H54 (cell line): ENCODE measurements around the gene SKAP1.
A peak's percentile ranks its signal among the peaks of the same experiment; 100 is the strongest.

ENCODE experiments used
- DNase-seq: peaks from one replicate; pipeline ENCODE4 v3.0.0; 2011; ENCODE audit warnings: low spot score, mixed read lengths; ENCODE audit not compliant: insufficient read length
- FAIRE-seq: peaks from 3 replicates; lab custom pipeline; 2011; peaks lifted over from hg19 to GRCh38; lab: Jason Lieb, UNC
- POLR2A ChIP-seq: IDR thresholded peaks from 2 replicates; pipeline ENCODE4 v1.6.1; 2011; ENCODE audit warnings: low read depth, mild to moderate bottlenecking, low read length

Gene SKAP1

DNA sequence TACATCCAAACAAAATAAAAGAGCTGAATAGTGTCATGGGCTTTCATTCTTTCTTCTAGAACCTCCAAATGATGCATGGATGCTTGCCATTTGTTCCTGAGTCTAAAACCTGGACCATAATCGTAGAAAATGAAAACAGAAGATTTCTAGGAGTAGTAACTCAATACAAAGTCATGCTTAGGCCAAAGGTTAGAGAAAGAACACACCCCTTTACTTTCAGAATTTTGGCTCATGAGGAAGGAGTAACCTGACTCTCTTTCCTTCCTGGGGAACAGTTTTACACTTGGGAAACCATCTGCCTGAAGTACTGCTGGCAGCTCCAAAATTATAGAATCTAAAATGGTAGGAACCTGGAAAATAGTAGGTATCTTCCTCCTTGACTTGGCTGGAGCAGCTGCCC, 185.2 kb downstream of the SKAP1 start:
- FAIRE-seq, result peak; percentile 72
- TF ChIP-seq POLR2A, result no peak
- no peak for DNase-seq

DNA sequence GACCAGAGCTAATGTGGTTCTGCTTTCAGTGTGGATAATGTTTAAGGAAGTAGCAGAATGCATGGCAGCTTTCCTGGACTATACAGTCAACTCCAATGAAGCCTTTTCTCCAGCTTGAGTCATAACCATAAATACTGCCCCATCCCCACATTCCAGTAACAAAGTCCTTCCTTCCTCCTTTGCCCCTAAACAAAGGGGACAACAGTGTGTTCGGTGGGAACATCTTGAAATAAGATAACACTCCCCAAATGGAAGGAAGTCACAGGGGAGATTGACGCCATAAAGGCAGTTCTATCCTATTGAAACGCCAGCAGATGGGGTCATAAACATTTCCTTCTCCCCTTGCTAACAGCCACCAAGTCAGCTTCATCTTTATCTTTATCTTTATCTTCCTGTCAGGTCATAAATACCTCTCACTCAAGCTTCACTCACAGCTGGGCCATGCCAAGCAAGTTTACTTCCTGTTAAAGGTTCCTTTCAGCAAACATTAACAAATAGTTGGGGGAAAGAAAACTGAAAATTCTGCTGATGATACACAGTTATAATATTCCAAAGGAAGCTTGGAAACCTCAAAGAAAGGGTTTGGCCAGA, 185.8 kb downstream of the SKAP1 start:
- DNase-seq (no peak), FAIRE-seq (peak; percentile 91)
- no peak for TF ChIP-seq POLR2A

DNA sequence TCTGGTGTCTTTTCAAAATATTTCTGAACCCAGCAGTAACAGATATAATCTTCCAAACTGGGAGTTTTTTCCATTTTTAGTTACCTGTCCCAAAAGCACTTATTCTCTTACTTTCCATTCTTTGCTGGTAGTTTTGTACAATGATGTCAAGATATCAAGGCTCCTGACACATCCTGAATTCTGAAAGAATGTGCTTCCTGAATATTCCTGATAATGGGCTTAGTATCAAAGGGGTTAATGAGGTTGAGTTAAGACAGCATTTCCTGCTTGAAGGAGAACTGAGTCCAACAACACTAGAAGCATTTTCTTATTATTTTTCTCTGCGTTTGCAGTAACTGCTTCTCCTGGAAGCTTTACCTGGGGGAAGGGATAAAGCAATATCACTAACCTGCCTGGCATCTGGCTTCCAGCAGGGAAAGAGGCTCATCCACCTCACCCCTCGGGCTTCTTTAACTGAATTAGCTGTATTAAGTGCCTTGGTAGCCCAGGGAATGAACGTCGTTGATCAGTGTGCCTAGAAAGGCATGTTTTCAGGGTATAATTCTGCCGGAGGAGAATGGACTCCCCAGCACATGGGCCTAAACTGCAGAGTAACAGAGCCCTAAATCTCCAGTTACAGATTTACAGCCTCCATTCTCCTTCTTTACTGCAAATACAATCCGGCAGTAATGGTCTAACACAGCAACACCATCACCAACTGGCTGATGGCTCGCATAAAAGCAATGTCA, 188.1 kb downstream of the SKAP1 start:
- DNase-seq (no peak), FAIRE-seq (no peak)
- no peak for TF ChIP-seq POLR2A

DNA sequence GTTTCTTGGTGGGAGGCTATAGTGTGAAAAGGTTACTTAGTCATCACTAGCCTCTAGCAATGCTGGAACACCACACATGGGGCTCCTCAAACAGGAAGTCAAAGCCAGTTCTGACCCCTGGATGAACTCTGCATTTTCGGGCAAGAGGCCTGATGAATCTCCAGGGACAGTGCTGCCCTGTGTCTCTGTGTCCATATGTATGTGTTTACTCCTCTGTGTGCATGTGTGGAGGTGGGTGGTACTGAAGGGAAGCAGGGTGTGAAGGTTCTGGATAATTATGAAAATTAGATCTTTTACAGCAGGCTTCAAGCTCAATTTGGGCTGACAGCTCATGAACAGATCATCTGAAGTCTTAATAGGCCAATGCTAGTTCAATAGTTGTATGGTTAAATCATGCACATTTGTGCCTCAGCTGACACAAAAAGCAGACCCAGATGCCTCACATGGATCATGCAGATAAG, 188.9 kb downstream of the SKAP1 start:
- no peak for TF ChIP-seq POLR2A
- FAIRE-seq, result peak; percentile 98
- DNase-seq, result peak; percentile 45

DNA sequence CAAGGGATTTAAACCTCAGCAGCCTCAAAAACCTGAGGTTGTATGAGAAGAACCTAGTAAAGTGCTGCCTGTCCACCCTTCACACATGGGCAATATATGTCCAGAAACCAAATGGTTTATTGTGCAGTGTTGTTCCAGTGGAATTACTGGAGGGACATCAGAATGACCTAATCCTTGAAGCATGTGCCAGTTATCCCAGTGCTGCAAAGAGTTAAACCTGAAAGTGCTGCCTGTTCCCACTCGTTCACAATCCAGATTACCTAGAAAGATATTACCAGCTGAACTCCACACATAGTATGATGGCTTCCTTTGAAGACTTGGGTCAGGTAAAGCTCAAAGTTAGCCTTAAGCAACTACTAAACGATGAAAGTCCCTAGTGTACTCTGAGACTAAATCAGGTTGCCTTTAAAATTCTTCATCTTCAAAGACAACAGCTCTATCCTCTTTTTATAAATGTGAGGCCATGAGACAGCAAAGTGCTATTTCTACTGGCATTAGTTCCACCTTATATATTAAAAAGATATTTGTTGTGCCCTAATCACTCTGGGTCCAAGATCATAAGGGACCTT, 189.4 kb downstream of the SKAP1 start:
- FAIRE-seq, result no peak
- no peak for TF ChIP-seq POLR2A
- DNase-seq, result no peak

DNA sequence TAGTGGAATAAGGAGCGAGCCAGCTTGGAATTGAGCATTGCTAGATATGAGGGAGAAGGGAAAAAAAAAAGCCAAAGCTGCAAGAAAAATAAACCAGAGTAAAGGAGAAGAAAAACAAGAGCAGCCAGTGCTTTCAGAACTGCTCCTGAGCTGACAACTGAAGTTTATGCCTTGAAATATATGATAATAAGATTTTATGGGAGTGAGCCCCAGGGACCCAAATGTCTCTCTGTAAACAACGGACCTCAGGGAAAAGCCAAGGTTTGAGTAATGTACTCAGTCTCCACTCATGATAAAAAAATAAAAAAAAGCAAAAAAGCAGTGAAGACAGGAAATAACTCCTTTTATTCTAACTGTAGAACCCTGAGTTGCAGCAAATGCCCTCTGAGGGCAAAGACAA, 189.9 kb downstream of the SKAP1 start:
- no peak for TF ChIP-seq POLR2A
- DNase-seq, result no peak
- no peak for FAIRE-seq

DNA sequence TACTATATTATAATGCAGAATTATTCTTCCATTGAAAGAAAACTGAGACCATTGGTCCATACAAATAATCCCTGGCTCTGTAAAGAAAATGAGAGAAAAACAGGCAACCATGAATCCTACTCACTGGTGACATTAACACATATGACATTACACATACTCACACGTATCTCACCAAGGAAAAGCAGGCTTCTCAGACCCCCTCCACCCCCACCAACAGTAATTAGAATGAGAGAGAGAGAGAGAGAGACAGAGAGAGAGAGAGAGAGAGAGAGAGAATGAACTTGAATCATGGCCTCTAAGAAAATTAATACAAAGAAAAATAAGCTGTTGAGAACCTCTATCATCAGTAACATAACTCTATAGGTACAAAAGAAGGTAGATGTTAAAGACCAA, 190.4 kb downstream of the SKAP1 start:
- DNase-seq (no peak), FAIRE-seq (no peak)
- no peak for TF ChIP-seq POLR2A

DNA sequence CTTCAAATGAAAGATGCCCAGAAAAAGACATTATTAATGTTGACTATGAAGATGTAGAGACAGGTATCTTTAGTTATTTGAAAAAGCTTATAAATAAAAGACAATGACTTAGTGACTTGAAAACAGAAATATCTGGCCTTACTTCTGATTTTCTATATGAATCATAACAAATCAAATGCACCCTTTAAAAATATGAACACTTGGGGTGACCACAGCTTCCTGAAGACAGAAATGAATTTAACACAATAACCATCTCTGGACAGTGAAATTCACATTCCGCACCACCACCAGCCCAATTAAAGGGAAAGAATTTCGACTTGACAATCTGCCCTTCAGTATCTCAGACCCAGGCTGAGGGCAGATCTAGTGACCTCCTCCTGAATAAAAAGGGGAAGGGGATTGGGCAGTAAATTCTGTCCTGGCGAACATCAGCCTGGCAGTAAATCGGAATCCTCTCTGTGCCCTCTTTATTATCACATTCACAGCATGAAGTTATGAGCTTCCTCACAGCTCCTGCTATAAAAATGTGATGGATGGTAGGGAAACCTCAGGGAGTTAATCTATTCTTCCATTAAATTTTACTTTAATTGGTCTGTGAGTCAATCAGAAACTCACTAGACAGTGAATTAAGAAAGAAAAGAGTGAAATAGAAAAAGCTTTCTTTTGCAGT, 190.9 kb downstream of the SKAP1 start:
- no peak for TF ChIP-seq POLR2A
- DNase-seq (no peak), FAIRE-seq (no peak)

DNA sequence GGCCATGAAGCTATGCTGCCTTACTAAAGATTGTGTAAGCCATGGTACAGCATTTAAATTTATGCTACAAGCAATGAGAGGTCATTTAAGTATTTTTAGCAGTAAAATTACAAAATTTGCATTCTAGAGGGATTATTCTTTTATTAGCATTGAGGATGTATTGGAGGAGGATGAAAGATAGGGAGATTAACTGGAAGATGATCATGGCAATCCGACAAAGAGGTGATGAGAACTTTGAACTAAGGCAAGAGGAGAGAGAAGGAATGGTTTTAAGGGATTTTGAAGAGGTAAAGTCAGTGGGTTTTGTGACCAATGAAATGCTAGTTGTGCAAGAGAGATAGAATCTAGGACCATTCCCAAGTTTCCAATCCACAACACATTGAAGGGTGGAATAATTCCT, 192.6 kb downstream of the SKAP1 start:
- no peak for TF ChIP-seq POLR2A
- DNase-seq, result no peak
- FAIRE-seq, result no peak

DNA sequence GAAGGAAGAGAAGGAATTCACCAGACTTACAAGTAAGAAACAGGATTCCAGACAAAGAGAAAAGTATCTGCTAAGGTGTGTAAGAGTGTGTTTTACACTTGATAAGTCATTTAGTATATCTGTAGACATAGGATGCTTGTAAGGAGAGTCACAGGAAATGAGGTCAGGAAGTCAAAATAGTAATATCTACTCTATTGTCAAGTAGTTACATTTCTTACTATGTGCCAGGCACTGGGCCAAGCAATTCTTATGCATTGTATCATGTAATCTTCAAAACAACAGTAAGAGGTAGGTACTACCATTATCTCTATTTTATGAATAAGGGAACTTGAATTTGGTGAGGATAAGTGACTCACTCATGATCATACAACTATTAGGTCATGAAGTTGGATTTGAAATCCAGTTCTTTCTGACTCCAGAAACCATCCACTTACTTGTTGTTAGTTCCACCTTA, 193.3 kb downstream of the SKAP1 start:
- TF ChIP-seq POLR2A, result no peak
- DNase-seq, result no peak
- FAIRE-seq, result peak; percentile 97

DNA sequence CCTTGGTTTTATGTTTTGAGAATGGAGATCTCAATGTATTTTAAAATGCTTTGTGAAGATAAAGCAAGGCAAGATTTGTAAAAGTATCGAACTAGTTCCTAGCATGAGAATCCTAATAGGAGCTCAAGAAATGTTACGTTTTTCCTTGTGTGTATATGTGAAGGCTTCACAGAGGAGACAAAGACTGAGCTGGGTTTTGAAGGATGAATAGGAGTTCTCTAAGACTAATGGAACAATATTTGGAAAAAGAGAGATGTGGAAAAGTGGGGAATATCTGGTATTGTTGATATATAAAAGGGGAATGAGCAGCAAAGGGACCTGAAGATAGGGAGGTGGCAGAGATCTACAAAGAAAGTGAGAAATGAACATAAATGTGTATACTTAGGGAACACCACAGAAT, 195.1 kb downstream of the SKAP1 start:
- FAIRE-seq, result no peak
- DNase-seq, result no peak
- TF ChIP-seq POLR2A, result no peak

DNA sequence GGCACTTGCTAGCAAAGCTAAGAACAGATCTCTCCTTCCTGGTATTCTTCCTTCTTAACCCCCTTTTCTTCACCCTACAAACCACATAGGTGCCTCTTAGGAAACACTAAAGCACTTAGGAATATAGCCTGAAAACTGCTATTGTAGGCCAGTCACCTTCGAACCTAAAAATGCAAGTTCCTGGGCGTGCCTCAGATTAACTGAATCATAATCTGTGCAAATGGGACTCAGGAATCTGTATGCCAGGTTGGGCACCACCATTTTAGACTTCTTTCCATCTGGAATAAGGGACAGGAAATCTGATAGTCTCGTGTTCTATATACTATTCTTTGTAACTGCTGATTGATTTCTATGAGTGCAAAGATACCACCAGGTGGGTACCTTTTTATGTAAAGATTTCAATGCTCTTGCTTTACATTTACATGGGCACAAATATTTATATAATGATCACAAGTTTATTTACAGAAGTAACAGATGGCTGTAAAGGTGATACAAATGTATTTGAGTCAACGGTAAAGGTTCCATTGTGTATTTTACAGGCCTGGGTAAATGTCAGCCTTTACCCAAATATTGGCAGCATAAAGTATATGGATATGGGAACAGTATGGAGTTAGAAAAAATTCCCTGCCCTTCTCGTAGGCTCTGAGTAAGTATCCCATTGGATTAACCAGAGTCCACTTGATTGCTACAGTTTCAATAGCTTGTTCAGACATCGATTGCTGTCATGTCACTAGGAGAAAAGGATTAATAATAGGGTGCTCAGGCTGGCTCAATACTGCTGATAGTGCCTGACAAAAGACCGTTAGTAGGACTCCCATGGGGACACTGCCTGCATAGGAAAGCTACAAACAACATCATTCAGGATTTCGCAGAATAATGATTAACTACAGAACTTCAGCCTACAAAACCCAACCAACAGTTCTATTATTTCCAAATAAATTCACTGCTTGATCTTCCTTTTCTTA, 197.7 kb downstream of the SKAP1 start:
- no peak for TF ChIP-seq POLR2A
- FAIRE-seq, result no peak

DNA sequence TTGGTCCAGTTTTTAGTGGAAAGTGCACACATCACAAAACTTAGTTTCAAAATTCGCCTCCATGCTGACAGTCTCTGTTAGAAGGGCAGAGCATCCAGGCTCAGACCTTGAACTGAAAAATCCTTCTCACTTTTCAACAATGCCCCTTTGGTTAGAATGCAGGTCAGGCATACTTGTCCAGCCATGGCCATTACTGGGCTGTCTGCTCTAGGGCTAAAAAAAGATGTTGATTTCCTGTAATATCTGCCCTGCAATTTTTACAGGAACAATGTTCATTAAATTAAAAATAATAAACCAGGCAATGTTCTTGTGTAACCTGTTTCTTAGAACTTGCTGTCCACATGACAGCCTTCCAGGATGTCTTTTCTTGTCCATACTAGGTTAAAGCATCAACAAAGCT, 200.1 kb downstream of the SKAP1 start:
- DNase-seq (no peak), FAIRE-seq (peak; percentile 50)
- no peak for TF ChIP-seq POLR2A

More for the DNA sequence above, 197.7 kb downstream of the SKAP1 start:
- no peak for DNase-seq

DNA sequence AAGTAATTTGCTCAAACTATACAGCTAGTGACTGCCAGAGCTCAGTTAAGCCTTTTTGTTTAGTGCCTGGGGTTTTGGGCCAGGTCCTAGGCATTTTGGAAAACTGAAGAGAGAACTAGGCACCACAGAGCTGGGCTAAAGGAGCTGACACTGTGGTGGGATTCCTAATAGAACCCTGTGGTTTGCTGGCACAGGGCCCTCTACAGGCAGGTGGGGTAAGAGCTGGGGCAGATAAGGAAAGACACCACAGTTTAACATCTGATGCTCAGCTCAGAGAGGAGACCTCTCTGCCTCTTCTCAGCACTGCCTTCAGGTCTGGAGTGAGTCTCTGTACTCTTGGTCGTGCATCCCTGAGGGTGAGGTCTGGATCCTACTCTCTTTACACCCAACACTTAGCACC, 201.3 kb downstream of the SKAP1 start:
- no peak for DNase-seq
- no peak for TF ChIP-seq POLR2A
- FAIRE-seq, result no peak
